AG04450 (cell line): ENCODE results near the gene LSS. TPM values are rescaled to one million over a fixed set of nuclear protein-coding genes. Genes with fewer than 3 reads are reported as not detected.

Source experiments
- CTCF ChIA-PET: fragments of 300-600, 350-600 bp; formaldehyde crosslinking; extraction: SDS; loops from one replicate; lab custom pipeline; 2022; ENCODE audit warnings: antibody characterized with exemption, inconsistent platforms; lab: Charles Lee
- POLR2A ChIA-PET: fragments of 350-600 bp; formaldehyde crosslinking; extraction: SDS; loops from one replicate; lab custom pipeline; 2021; ENCODE audit warnings: antibody characterized with exemption, inconsistent platforms; lab: Yijun Ruan, JAX
- DNase-seq: peaks from one replicate; pipeline ENCODE4 v3.0.0-alpha.2; 2011; ENCODE audit warnings: low read depth, low spot score
- H3K27ac ChIP-seq: one replicate; pipeline ENCODE4 v1.5.1; 2012; ENCODE audit warnings: low read depth, low read length, control low read depth
- H3K27me3 ChIP-seq: one replicate; pipeline ENCODE4 v1.6.0; 2012; ENCODE audit warnings: low read length; ENCODE audit not compliant: control insufficient read depth, insufficient read depth
- H3K4me3 ChIP-seq: 2 replicates; pipeline ENCODE4 v1.5.1; 2011; ENCODE audit warnings: mild to moderate bottlenecking, low read depth, low read length, control low read depth
- H3K9me3 ChIP-seq: 2 replicates; pipeline ENCODE4 v1.5.1; 2012; ENCODE audit warnings: low read length; ENCODE audit not compliant: control insufficient read depth, insufficient read depth
- CTCF ChIP-seq: IDR thresholded peaks from 2 replicates; pipeline ENCODE4 v1.5.1; 2011; ENCODE audit warnings: low read depth, low read length, control low read depth, inconsistent platforms
- polyA plus RNA-seq: library from polyadenylated mRNA; depleted of rRNA; stranded (reverse); fragments of >200 nt; gene quantifications from 2 replicates; pipeline ENCODE4 v1.2.3, GENCODE V29; 2011

Gene LSS
- polyA plus RNA-seq, 1 experiment: 49.0 TPM

- CTCF ChIA-PET: no interaction called here
- no peak for DNase-seq
- POLR2A ChIA-PET: no interaction called here
Measured at GRCh38 chr21:46155514-46156377, 72.8 kb downstream of the LSS start, which contains the start of gene FTCD. Gene FTCD, minus strand, starts transcription at chr21:46155579. Its CDS starts 56 bp downstream, at chr21:46155523.

GRCh38 chr21:46154955-46155513, 73.5 kb downstream of the LSS start:
- no peak for TF ChIP-seq CTCF
- H3K27me3 ChIP-seq: no peaks in the 10 kb centered on the region
- no peak for DNase-seq
- no peak overlapping the region for H3K27ac ChIP-seq
- H3K9me3 ChIP-seq: no peaks in the 10 kb centered on the region; the same call in 1 of the 2 replicates
- CTCF ChIA-PET: no interaction called here
- H3K4me3 ChIP-seq: no peak overlapping the region
- POLR2A ChIA-PET: no interaction called here

More at GRCh38 chr21:46155514-46156377, 72.8 kb downstream of the LSS start, which contains the start of gene FTCD:
- TF ChIP-seq CTCF: no peak
- Histone ChIP-seq H3K27ac (no peak within 1 kb of the TSS), H3K9me3 (peaks cover 1% of the 10 kb centered on the region; the same call in 1 of the 2 replicates), H3K4me3 (no peak within 1 kb of the TSS), H3K27me3 (no peaks in the 10 kb centered on the region)

GRCh38 chr21:46154155-46154954, 74.2 kb downstream of the LSS start:
- DNase-seq: no peak
- TF ChIP-seq CTCF: no peak
- no peak overlapping the region for H3K4me3 ChIP-seq
- H3K27ac ChIP-seq: no peak overlapping the region
- ChIA-PET POLR2A (no interaction called here), CTCF (interaction anchor here (1.5 to 2.6 kb wide), 3 partner anchors 11 to 33 kb away, joined by 4 to 31 read pairs (median 5); no protein-coding TSS in a partner anchor)
- no peaks in the 10 kb centered on the region for H3K27me3 ChIP-seq
- no peaks in the 10 kb centered on the region; the same call in 1 of the 2 replicates for H3K9me3 ChIP-seq

GRCh38 chr21:46153247-46154154, 75.1 kb downstream of the LSS start:
- DNase-seq: no peak
- ChIA-PET CTCF (interaction anchor here (0.6 to 2.6 kb wide), 16 partner anchors 8 to 481 kb away, joined by 3 to 31 read pairs (median 4); a partner anchor contains a TSS), POLR2A (interaction anchor here (0.7 to 1.0 kb wide), 2 partner anchors 74 to 132 kb away, joined by 3 read pairs; partner anchors contain the start of genes MCM3AP and YBEY)
- H3K9me3 ChIP-seq: no peaks in the 10 kb centered on the region; the same call in 1 of the 2 replicates
- H3K27ac ChIP-seq: no peak overlapping the region
- peak; percentile 84 for TF ChIP-seq CTCF
- no peak overlapping the region for H3K4me3 ChIP-seq
- H3K27me3 ChIP-seq: no peaks in the 10 kb centered on the region
